Transverse colon (tissue), 4 donors: ENCODE measurements around the gene DSP. TPM values are rescaled to one million over a fixed set of nuclear protein-coding genes. Genes with fewer than 3 reads are reported as not detected.

ENCODE experiments used
- DNase-seq: peaks from one replicate; pipeline ENCODE4 v3.0.0-alpha.2; 2019
- H3K27ac ChIP-seq, 4 donors: fragments of 200-600 bp; sonication (generic); 2 replicates each; pipeline ENCODE4 v1.5.1; 2016 to 2018; ENCODE audit warnings: inconsistent platforms in 4 of 4
- H3K27me3 ChIP-seq: fragments of 200-600 bp; sonication (generic); 2 replicates; pipeline ENCODE4 v1.5.1; 2017; ENCODE audit warnings: inconsistent platforms
- H3K36me3 ChIP-seq, 4 donors: fragments of 200-600 bp; sonication (generic); 2 replicates each; pipeline ENCODE4 v1.5.1; 2017 to 2019; ENCODE audit warnings: inconsistent platforms in 4 of 4
- H3K4me1 ChIP-seq, 4 donors: fragments of 200-600 bp; sonication (generic); 2 replicates each; pipeline ENCODE4 v1.5.1; 2017 to 2020; ENCODE audit warnings: inconsistent platforms in 4 of 4
- H3K4me3 ChIP-seq, 4 donors: fragments of 200-600 bp; sonication (generic); 1 replicate in 1 of 4; 2 replicates in 3 of 4; pipeline versions ENCODE4 v1.5.1 to v1.6.1; 2017 to 2019; ENCODE audit warnings: inconsistent platforms in 4 of 4
- H3K9me3 ChIP-seq, 2 donors: fragments of 200-600 bp; sonication (generic); 2 replicates each; pipeline ENCODE4 v1.5.1; 2017 to 2019; ENCODE audit warnings: inconsistent platforms in 2 of 2
- EP300 ChIP-seq: sonication (generic); formaldehyde crosslinking; IDR thresholded peaks from one replicate; pipeline ENCODE4 v1.6.1; 2017; ENCODE audit warnings: antibody characterized with exemption, low read depth
- POLR2A ChIP-seq: fragments of 450-650 bp; IDR thresholded peaks from one replicate; pipeline ENCODE4 v1.6.1; 2016; ENCODE audit warnings: antibody characterized with exemption, mild to moderate bottlenecking, moderate library complexity
- POLR2AphosphoS5 ChIP-seq, 3 donors: sonication (generic); formaldehyde crosslinking; IDR thresholded peaks; one replicate each; pipeline ENCODE4 v1.6.1; 2016; ENCODE audit warnings: antibody characterized with exemption in 3 of 3
- WGBS, 2 donors: methylation state at CpG; one replicate each; pipeline ENCODE4 v1.1.5; 2018; ENCODE audit warnings: low coverage in 1 of 2; 5-methylcytosine and 5-hydroxymethylcytosine counted together
- in situ Hi-C, 4 donors: fragments of 200-750 bp; cut with MboI; loops; one replicate each; pipeline versions ENCODE4 v1.15.0 to v1.15.1; 2017; ENCODE audit warnings: low sequenced_read_pairs in 3 of 4, low pct_ligation_motif_present in 1 of 4, low pct_unique_long_range_greater_than_20kb in 1 of 4
- intact Hi-C: fragments of 100-400 bp; cut with DNase I; formaldehyde crosslinking; loops from one replicate; pipeline ENCODE4 v1.15.1; 2023; ENCODE audit warnings: low total_unique reads
- total RNA-seq, 4 donors: library from RNA; depleted of rRNA; stranded (reverse); fragments of >200 nt; gene quantifications; one replicate each; pipeline ENCODE4 v1.1.0, GENCODE V29; 2016
- TF ChIP-seq, protein P1 (sequence below), 5 experiments: fragments of 200-600 bp in 3 of 5; fragments of 450-650 bp in 2 of 5; sonication (generic) in 3 of 5; IDR thresholded peaks; 1 replicate in 2 of 5; 2 replicates in 3 of 5; pipeline ENCODE4 v1.5.1; 2016 to 2017; ENCODE audit warnings: antibody characterized with exemption in 5 of 5, inconsistent platforms in 3 of 5, mild to moderate bottlenecking in 2 of 5, moderate library complexity in 1 of 5

The DSP gene
- total RNA-seq, 4 donors from 2014 or later: 160 to 243 (median 202) TPM

DNA sequence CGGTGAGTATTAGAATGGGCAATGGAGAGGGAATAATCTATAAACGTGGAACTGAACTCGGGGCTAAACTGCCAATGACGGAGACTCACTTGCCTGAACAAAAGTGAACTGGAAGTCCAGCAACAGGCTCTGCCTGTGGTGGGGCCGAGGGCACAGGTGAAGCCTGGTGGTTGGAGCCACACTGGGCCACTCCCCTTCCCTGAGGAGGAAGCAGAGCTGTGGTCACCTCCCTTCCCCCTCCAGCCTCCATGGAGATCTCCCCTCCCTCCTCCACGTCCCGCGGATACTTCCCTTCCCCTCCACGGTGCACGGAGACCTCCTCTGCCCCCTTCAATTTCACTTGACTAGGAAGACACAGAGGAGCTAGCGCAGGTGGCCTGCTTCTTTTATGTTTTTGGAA, 14.7 kb upstream of the DSP start:
- Histone ChIP-seq H3K4me3 (no peak overlapping the region), H3K27me3 (peaks cover 6% of the 10 kb centered on the region), H3K9me3 (no peaks in the 10 kb centered on the region), H3K27ac (no peak overlapping the region), H3K4me1 (peaks cover 0 to under 1% (median 0%) of the 10 kb centered on the region in 4 donors), H3K36me3 (no peaks in the 10 kb centered on the region)
- no peak for DNase-seq
- in situ Hi-C loops (no loop called here), intact Hi-C loops (no loop called here)
- TF ChIP-seq EP300: no peak
- TF ChIP-seq POLR2AphosphoS5 (IDR thresholded peaks at IDR 0.05): no peak
- no peak for TF ChIP-seq POLR2A
- TF ChIP-seq, protein P1, sequence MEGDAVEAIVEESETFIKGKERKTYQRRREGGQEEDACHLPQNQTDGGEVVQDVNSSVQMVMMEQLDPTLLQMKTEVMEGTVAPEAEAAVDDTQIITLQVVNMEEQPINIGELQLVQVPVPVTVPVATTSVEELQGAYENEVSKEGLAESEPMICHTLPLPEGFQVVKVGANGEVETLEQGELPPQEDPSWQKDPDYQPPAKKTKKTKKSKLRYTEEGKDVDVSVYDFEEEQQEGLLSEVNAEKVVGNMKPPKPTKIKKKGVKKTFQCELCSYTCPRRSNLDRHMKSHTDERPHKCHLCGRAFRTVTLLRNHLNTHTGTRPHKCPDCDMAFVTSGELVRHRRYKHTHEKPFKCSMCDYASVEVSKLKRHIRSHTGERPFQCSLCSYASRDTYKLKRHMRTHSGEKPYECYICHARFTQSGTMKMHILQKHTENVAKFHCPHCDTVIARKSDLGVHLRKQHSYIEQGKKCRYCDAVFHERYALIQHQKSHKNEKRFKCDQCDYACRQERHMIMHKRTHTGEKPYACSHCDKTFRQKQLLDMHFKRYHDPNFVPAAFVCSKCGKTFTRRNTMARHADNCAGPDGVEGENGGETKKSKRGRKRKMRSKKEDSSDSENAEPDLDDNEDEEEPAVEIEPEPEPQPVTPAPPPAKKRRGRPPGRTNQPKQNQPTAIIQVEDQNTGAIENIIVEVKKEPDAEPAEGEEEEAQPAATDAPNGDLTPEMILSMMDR (IDR thresholded peaks at IDR 0.05): no peak
- 55 to 65% methylated on average over 9 to 10 of the region's 11 CpGs for WGBS, 2 donors

GRCh38 chr6:7528565-7528964, 12.9 kb upstream of the DSP start:
- TF ChIP-seq POLR2A (no peak), POLR2AphosphoS5 (IDR thresholded peaks at IDR 0.05) (no peak), EP300 (no peak)
- TF ChIP-seq, protein P1 (IDR thresholded peaks at IDR 0.05): no peak
- no peaks in the 10 kb centered on the region for H3K36me3 ChIP-seq
- peaks cover 6% of the 10 kb centered on the region for H3K27me3 ChIP-seq
- in situ Hi-C loops (no loop called here), intact Hi-C loops (no loop called here)
- no peak for DNase-seq
- peaks cover 0 to 14% (median 4%) of the 10 kb centered on the region in 4 donors for H3K4me1 ChIP-seq
- no peaks in the 10 kb centered on the region for H3K9me3 ChIP-seq
- 87 to 88% methylated on average over 5 of the region's 5 CpGs for WGBS, 2 donors
- H3K4me3 ChIP-seq: no peak overlapping the region
- H3K27ac ChIP-seq: no peak overlapping the region

GRCh38 chr6:7529141-7529540, 12.3 kb upstream of the DSP start:
- WGBS, 2 donors: 66 to 73% methylated on average over 6 of the region's 6 CpGs
- TF ChIP-seq EP300 (no peak), POLR2AphosphoS5 (IDR thresholded peaks at IDR 0.05) (no peak), POLR2A (no peak)
- TF ChIP-seq, protein P1 (IDR thresholded peaks at IDR 0.05): no peak
- intact Hi-C loops: no loop called here
- H3K27ac ChIP-seq: no peak overlapping the region
- H3K4me1 ChIP-seq: peaks cover 0 to 14% (median 4%) of the 10 kb centered on the region in 4 donors
- H3K9me3 ChIP-seq: no peaks in the 10 kb centered on the region
- in situ Hi-C loops: no loop called here
- H3K27me3 ChIP-seq: peaks cover 6% of the 10 kb centered on the region
- DNase-seq: no peak
- H3K4me3 ChIP-seq: no peak overlapping the region
- H3K36me3 ChIP-seq: no peaks in the 10 kb centered on the region

GRCh38 chr6:7532232-7532631, 9.2 kb upstream of the DSP start:
- intact Hi-C loops (no loop called here), in situ Hi-C loops (no loop called here)
- H3K9me3 ChIP-seq: no peaks in the 10 kb centered on the region
- no peaks in the 10 kb centered on the region for H3K36me3 ChIP-seq
- H3K4me1 ChIP-seq: peaks cover 0 to 14% (median 4%) of the 10 kb centered on the region in 4 donors
- no peak overlapping the region for H3K4me3 ChIP-seq
- TF ChIP-seq EP300: no peak
- peak in 2 of 3 donors; percentile 31 to 61 for TF ChIP-seq POLR2AphosphoS5 (IDR thresholded peaks at IDR 0.05)
- H3K27ac ChIP-seq: peak overlapping the region; percentile 57 to 87 (median 74)
- DNase-seq: peak; percentile 85
- 26 to 50% methylated on average over 1 to 6 of the region's 6 CpGs for WGBS, 2 donors
- peaks cover 20% of the 10 kb centered on the region for H3K27me3 ChIP-seq

DNA sequence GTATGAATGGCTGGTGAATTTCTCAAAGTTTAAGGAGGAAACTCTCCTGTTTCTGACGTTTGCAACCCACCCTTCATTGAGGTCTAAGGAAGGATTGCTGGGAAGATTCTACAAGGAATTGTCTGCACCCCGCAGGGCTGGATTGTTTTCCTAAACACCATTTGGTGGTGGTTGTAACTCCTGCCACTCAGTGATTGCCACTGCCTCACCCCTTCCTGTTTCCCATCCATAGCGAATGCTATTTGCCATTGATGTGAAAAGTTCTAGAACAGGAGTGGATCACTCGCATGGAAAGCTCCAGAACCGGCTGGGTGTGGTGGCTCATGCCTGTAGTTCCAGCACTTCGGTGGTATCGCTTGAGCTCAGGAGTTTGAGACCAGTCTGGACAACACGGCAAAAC, 8.7 kb upstream of the DSP start:
- WGBS, 2 donors: 36 to 47% methylated on average over 3 to 8 of the region's 8 CpGs
- DNase-seq: peak; percentile 23

More for the DNA sequence above, 8.7 kb upstream of the DSP start:
- Histone ChIP-seq H3K9me3 (no peaks in the 10 kb centered on the region), H3K27ac (peak overlapping the region; percentile 57 to 87 (median 74)), H3K36me3 (no peaks in the 10 kb centered on the region), H3K27me3 (peaks cover 26% of the 10 kb centered on the region), H3K4me3 (no peak overlapping the region), H3K4me1 (peaks cover 0 to 14% (median 4%) of the 10 kb centered on the region in 4 donors)
- TF ChIP-seq EP300 (no peak), POLR2A (no peak), POLR2AphosphoS5 (IDR thresholded peaks at IDR 0.05) (no peak)
- TF ChIP-seq, protein P1 (IDR thresholded peaks at IDR 0.05): no peak
- in situ Hi-C loops: no loop called here
- intact Hi-C loops: no loop called here
